GM18951 (cell line): ENCODE data around the gene TERT.
"Not testable (repeated sequence)": the region's sequence is repeated elsewhere in the genome, so short reads cannot be mapped to it uniquely, and the experiment has no call there.

Experiments
- POLR2A ChIP-seq: IDR thresholded peaks from 4 replicates; pipeline ENCODE4 v1.6.1; 2011; ENCODE audit warnings: mild to moderate bottlenecking; ENCODE audit not compliant: insufficient read length, insufficient read depth; ENCODE audit errors: extremely low read depth
- in situ Hi-C: fragments of 300-500 bp; cut with MboI; formaldehyde crosslinking; loops from one replicate; pipeline ENCODE4 v1.12.0; 2022; ENCODE audit warnings: low sequenced_read_pairs, mixed read lengths, inconsistent platforms; ENCODE audit not compliant: unreplicated experiment

TERT gene

DNA sequence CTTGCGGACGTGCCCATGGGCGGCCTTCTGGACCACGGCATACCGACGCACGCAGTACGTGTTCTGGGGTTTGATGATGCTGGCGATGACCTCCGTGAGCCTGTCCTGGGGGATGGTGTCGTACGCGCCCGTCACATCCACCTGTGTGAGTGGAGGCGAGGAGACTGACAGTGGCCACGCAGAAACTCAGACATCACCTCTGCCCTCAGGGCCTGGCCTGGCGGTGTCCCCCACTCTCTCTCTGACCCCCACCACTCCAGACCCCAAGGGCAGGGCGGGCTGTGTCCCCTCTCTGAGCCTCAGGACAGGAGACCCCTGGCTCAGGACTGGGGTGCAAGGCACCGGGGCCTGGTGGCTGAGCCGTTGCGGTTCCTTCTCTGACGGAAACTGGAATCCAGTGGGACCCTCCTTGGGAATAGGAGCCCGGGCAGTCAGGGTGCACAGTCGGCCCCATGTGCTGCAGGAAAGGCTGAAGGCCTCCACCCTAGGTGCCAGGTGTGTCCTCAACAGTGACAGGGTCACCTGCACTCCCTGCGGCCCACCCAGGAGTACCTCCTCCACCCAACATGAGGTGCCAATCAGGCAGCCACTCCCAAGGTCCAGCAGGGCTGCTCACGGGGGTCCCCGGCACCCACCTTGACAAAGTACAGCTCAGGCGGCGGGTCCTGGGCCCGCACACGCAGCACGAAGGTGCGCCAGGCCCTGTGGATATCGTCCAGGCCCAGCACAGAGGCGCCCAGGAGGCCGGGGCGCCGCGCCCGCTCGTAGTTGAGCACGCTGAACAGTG is 16.0 kb downstream of the TERT start:
- in situ Hi-C loops: no loop called here

DNA sequence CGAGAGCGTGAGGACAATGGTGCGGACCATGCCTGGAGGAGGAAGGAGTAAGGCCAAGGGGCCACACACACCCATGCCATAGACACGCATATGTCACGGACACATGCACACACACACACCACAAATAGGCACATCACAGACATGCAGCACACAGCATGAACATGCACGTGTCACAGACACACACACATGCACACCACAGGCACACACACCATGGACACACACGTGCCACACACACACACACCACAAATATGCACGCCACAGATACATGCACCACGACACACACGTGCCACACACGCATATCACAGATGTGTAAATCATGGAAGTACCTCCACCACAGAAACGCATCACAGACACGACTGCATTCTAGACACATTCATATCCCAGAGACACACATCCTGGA is 16.7 kb downstream of the TERT start:
- no peak for TF ChIP-seq POLR2A

More for the DNA sequence above, 16.0 kb downstream of the TERT start:
- TF ChIP-seq POLR2A: no peak

DNA sequence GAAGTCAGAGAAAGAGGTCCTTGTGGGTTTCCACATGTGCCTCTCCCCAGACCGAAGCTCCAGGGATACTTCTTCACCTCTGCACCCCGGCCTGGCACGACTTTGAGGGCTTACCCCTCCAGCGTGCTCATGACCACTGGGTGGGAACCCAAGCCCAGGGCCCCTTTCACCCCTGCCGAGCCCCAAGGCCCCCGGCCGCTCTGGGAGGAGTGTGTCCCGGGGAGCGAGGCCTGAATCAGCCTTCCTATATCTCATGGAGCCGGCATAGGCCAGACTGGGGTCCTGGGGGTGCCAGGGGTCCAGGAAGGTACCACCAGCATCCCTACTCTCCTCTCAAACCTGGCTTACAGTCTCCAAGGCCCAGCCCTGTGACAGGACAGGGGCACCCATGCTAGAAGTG is 17.1 kb downstream of the TERT start:
- no peak for TF ChIP-seq POLR2A
- in situ Hi-C loops: no loop called here

More for the DNA sequence above, 16.7 kb downstream of the TERT start:
- in situ Hi-C loops: no loop called here

DNA sequence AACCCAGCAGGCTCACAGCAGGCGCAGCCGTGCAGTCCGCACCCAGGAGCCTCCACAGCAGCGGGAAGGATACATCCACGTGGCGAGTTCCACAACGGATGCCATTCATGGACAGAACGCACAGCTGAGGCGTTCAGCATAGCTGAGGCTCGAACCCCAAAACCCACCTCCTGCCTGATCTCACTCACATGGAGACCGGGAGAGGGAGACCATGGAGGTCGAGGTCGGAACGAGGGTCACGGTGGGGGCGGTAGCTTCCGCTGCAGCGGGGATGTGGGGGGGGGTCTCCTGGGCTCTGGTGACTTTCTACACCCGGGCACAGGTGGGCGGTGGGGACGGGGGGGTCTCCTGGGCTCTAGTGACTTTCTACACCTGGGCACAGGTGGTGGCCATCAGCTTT is 17.5 kb downstream of the TERT start:
- in situ Hi-C loops: no loop called here
- no peak for TF ChIP-seq POLR2A

DNA sequence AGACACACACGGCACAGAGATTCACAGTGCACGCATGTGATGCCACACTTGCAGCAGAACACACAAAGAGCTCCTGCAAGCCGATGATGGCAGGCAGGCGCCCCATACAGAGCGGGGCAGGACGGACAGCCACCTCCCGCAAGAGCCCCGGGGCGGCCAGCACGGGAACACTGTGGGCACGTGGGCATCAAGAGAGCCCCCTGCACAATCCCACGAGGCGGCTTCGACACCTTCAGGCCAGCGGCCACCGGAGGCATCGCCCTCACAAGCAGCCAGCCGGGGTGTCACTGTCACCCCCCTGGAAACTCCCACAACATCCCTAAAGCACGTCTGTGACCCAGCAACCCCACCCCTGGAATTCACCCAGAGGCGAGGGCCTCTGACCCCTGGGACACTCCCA is 17.9 kb downstream of the TERT start:
- TF ChIP-seq POLR2A: no peak
- in situ Hi-C loops: no loop called here

DNA sequence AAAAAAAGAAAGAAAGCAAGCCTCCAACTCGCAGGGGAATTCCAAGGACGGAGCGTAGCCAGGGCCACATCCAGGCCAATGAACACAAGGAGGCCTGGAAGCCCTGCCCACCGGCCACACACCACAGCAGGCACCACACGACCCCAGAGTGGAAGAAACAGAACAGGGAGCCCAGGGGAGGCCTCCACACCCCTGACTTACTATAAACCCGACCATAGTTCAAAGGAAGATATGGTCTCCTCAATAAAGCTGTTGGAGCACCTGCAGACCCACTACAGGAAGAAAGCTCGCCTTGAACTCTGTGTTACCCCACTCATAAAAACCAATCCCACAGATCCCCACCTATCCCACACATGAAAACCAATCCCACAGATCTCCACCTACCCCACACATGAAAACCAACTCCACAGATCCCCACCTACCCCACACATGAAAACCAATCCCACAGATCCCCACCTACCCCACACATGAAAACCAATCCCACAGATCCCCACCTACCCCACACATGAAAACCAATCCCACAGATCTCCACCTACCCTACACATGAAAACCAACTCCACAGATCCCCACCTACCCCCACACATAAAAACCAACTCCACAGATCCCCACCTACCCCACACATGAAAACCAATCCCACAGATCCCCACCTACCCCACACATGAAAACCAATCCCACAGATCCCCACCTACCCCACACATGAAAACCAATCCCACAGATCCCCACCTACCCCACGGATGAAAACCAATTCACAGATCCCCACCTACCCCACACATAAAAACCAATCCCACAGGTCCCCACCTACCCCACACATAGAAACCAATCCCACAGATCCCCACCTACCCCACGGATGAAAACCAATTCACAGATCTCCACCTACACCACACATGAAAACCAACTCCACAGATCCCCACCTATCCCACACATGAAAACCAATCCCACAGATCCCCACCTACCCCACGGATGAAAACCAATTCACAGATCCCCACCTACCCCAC is 19.2 kb downstream of the TERT start:
- in situ Hi-C loops: not testable (repeated sequence)

DNA sequence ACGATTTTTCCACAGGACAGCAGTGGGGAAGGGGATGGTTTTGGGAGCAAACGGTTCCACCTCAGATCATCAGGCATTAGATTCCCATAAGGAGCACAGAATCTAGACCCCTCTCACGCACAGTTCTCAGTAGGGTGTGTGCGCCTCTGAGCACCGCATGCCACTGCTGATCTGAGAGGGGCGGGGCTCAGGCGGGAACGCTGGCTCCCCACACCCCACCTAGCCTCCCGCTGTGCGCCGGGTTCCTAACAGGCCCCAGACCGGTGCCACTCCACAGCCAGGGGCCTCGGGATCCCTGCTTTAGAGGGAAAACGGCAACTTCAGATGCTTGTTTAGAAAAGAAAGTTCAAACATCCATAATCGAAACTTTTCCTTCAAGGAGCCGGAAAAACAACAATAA is 20.4 kb downstream of the TERT start:
- in situ Hi-C loops: no loop called here
- no peak for TF ChIP-seq POLR2A

DNA sequence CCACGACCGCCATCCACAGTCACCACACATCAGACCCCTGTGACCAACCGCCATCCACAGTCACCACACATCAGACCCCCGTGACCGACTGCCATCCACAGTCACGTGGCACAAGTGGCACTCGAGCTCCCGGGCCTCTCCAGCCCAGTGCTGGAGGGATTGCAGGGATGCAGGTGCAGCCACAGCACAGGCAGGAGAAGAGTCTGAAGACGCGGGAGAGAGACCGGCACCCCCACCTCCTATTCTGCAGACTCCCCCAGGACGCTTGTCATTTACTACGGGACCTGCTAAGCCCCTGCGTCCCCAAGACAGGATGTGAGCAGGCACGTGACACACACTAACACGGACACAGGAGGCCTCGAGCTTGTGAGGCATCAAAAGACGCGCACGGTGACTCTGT is 21.1 kb downstream of the TERT start:
- in situ Hi-C loops: no loop called here
- no peak for TF ChIP-seq POLR2A

DNA sequence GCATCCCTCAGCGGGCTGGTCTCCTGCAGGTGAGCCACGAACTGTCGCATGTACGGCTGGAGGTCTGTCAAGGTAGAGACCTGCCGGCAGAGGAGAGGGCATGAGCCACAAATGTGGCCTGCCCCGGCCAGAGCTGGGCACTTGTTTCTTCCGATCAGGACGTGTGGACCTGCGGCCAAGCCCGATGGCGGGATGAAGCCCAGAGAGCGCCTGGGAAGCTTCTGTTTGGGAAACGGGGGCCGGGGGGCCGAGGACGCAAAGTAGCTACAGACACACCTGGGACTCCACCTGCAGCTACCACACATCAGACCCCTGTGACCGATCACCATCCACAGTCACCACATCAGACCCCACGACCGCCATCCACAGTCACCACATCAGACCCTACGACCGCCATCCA is 22.7 kb downstream of the TERT start:
- no peak for TF ChIP-seq POLR2A
- in situ Hi-C loops: no loop called here

DNA sequence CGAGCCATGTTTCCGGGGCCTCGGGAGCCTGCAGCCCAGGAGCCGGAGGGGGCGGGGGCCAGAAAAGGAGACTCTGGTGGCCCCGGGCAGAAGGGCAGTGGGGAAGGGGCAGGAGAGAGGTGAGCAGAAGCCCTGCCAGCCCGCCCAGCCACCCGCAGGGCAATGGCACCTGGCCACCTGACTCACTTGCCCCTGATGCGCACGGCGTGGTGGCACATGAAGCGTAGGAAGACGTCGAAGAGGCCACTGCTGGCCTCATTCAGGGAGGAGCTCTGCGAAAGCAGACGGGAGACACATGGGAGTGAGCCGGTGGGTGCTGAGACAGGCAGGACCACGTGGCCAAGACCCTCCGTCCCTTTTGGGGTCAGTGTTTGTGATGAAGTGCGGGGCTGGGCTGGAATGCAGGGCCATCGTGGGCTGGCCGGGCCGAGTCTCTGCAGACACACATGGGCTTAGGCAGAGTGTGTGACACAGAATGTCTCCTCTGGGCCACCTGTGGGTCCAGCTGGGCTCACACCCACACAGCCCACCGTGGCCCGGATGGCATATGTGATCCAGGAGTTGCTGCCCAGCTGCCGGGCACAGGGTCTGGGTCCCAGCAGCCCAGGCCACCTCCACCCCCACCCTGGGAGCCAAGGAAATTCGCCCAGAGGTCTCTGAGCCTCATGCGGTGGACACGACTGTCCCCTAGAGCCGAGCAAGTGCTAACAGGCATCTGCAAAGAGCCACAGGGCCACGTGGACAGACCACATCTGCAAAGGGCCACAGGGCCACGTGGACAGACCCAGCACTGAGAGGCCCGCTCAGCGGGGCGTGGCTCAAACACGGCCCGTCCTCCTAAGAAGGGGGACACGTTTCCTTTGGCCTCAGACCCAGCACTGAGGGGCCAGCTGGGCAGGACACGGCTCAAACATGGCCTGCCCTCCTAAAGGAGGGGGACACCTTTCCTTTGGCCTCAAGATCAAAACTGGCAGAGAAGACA is 23.6 kb downstream of the TERT start:
- in situ Hi-C loops: no loop called here

DNA sequence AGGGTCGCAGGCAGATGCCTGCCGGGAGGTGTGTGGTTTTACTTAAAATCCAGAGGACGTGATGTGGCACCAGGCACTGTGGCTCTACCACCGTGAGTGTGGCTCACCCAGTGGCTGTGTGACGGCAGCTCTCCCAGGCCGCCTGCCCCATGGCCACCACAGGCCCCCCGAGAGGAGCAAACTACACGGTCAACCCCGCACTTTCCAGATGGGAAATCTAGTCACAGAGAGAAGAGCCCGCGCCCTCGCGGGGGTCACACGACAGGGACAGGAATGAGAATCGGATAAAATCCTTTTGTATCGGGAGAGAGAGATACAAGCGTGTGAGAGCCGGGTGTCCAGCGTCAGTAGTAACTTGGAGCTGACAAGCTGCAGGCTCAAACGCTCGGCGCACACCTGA is 24.4 kb downstream of the TERT start:
- in situ Hi-C loops: no loop called here
- no peak for TF ChIP-seq POLR2A

More for the DNA sequence above, 23.6 kb downstream of the TERT start:
- no peak for TF ChIP-seq POLR2A

DNA sequence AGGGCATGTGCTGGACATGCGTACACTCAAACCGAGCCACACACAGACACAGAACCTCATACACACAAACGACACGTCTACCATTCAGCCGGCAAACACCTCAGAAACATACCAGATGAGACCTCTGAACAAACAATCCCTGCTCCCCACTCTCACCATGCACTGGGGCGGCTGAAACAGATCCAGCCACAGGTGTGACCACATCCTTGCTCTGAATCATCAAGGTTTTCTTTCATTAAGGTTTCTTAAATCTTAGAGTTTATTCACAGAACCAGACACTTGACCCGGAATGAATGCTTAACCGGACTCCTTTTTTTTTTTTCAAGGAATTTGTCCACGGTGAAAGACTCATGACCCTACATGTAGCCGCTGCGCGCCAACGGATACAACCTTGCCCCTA is 26.2 kb downstream of the TERT start:
- in situ Hi-C loops: no loop called here
- no peak for TF ChIP-seq POLR2A

DNA sequence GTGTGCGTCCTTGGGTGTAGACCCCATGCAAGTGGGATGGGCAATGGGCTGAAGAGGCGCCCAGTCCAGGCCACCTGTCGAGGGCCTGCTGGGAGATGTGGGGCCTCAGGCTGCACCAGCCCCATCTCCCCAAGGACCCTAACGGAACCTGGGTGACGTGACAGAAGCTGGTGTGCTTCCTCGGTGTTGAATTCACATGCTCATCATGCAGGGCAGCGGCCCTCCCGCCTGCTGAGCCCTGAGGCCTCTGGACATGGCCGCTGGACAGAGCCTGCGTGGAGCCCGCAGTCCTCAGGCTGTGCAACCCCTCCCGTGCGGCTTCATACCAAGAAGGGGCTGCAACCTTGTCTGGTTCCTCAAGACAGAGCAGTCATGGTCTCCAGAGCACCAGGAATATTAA is 26.8 kb downstream of the TERT start:
- no peak for TF ChIP-seq POLR2A
- in situ Hi-C loops: no loop called here

DNA sequence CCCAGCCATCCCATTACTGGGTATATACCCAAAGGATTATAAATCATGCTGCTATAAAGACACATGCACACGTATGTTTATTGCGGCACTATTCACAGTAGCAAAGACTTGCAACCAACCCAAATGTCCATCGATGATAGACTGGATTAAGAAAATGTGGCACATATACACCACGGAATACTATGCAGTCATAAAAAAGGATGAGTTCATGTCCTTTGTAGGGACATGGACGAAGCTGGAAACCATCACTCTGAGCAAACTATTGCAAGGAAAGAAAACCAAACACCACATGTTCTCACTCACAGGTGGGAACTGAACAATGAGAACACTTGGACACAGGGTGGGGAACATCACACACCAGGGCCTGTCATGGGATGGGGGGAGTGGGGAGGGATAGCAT is 27.4 kb downstream of the TERT start:
- in situ Hi-C loops: not testable (repeated sequence)
